HG03103 (cell line): Measurements from ENCODE around the gene COLEC11.
"Not testable (repeated sequence)": the region's sequence is repeated elsewhere in the genome, so short reads cannot be mapped to it uniquely, and the experiment has no call there.

Source experiments
- ATAC-seq: cut with Tn5 transposase; IDR thresholded peaks from one replicate; pipeline ENCODE4 v1.9.1; 2021; ENCODE audit warnings: low read depth; ENCODE audit not compliant: unreplicated experiment

COLEC11 gene

GRCh38 chr2:3635975-3636327 is 41.0 kb downstream of the COLEC11 start:
- ATAC-seq: not testable (repeated sequence)

GRCh38 chr2:3636586-3637310 is 41.8 kb downstream of the COLEC11 start:
- ATAC-seq: no peak

- ATAC-seq: no peak
Observed at GRCh38 chr2:3637311-3637675, 42.4 kb downstream of the COLEC11 start.

GRCh38 chr2:3637692-3638455 is 43.0 kb downstream of the COLEC11 start:
- ATAC-seq: no peak

- no peak for ATAC-seq
Observed at GRCh38 chr2:3638456-3638810, 43.5 kb downstream of the COLEC11 start.

- no peak for ATAC-seq
Observed at GRCh38 chr2:3639015-3639630, 44.2 kb downstream of the COLEC11 start.

GRCh38 chr2:3639653-3640052 is 44.7 kb downstream of the COLEC11 start:
- no peak for ATAC-seq

- no peak for ATAC-seq
Observed at GRCh38 chr2:3641181-3641580, 46.3 kb downstream of the COLEC11 start.

- no peak for ATAC-seq
Observed at GRCh38 chr2:3641841-3642421, 47.0 kb downstream of the COLEC11 start.

- no peak for ATAC-seq
Observed at GRCh38 chr2:3642521-3643215, 47.8 kb downstream of the COLEC11 start.

- ATAC-seq: no peak
Observed at GRCh38 chr2:3643371-3644245, 48.7 kb downstream of the COLEC11 start.

- peak; percentile 77 for ATAC-seq
Observed at GRCh38 chr2:3644246-3644525, 49.3 kb downstream of the COLEC11 start.

- no peak for ATAC-seq
Observed at GRCh38 chr2:3644891-3645605, 50.1 kb downstream of the COLEC11 start.

- no peak for ATAC-seq
Observed at GRCh38 chr2:3645745-3646389, 51.0 kb downstream of the COLEC11 start.

GRCh38 chr2:3646446-3646845 is 51.5 kb downstream of the COLEC11 start:
- no peak for ATAC-seq

- no peak for ATAC-seq
Observed at GRCh38 chr2:3647246-3647645, 52.3 kb downstream of the COLEC11 start.

- no peak for ATAC-seq
Observed at GRCh38 chr2:3647831-3648651, 53.1 kb downstream of the COLEC11 start.

GRCh38 chr2:3648652-3649177 is 53.8 kb downstream of the COLEC11 start:
- ATAC-seq: no peak
